ENCODE data around the gene DLG2.

Gene DLG2

DNA sequence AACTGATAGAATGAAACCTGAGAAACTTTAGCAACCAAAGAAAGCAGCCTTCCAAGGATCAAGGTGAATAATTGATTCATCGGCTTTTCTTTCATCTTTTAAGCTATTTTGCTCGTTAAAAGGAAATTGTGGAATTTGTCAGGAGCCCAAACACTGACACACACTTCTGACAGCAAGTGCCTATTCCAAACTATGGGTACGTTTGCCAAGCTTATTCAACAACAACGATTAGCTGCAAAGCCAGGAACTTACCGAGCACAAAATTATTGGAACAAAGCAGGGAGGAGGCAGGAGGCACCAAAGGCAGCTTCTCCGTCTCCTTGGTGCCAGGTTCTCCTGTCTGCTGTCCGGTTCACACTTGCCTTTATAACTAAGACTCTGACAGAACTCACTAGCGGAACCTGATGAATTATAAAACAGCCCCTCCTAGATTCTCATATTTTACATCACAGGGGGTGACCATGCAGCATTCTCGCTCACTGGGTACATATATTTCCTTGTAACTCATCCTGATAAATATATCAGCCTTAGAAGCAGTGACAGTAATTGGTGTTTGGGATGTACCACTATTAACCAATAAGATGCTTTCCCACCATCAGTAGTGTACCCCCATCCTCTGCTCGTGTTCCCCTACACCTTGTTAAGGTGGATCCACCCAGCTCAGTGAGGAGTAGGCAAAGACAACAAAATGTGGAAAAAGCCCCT, 1945.1 kb downstream of the DLG2 start:
- DNase-seq = no peak

DNA sequence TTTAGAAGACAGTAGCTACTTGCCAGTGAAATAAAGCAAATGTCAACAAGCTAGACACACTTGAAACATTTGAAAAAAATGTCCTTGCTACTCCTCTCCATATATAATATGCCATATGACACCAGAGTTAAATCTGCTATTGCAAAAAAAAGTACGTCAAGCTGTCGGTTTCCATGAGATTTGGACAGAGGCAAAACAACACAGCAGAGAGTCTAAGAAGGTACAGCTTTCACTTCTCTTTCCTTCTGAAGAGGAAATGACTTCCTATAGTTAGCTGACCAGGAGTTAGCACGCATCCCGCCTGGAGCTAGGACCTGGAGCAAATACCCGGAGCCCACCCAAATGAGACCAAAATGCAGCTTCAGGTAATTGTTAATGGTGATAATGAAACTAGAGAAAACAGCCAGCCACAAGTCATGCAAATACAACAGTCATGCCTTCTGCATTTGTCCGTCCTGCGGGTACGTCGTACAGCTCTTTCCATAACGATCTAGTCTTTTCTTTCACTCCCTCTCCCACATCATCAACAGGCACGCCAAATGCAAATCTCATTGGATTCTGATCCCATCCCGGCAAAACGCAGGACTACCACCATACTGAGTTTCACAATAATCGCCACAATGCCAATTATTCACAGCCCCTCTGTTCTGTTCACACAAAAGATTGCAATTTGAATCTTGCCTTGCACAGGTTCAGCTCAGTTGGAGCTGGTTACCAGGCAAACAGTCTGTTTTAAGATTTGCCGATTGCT, 1945.9 kb downstream of the DLG2 start:
- DNase-seq = no peak

DNA sequence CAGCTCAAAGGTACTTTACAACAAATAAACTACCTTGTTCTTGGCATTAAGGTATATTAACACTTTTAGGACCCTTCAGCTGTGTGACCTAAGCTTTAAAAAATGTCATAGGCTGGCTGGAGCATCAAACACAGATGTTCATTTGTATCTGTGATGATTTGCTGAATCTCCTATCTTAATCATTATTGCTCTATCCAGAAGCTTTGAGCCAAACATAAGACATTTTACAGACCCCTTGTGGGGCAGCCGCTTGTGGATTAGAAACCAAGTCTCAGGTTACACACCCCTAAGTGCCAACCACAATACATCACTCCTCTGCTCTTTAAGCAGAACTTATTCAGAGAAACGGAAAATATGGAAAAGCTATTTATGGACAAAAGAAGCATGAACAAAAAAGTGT, 1946.8 kb downstream of the DLG2 start:
- DNase-seq = no peak

DNA sequence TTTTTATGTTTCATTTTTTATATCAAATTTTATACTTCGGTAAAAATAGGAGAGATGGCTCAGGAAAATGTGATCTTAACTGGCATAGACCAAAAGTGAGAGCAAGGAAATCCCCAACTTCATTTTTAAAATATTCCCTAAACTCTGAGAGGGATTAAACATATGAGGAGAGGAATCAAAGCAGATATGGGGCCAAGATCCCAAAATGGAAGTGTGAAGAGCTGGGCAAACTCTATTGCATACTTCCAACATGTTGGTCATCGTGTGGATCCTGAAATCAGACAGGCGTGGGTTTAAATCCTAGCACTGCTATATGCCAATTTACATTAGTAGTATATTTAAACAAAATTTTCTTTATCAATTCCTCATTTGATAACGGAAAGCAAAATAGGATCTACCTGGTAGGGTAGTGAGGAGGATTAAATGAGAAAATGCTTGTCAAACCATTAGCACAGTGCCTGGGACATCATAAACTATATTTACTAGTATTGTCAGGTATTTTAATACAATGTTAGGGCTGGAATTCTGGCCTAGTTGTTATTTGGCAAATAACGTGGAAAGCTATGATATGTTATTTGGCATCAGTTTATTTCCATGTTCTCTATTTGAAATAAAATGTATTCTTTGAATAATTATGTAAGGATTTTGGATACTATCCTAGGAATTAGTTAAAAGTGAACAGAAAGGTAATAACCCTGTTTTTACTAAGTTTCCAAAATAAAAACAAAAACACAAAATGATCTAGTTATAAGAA, 1948.1 kb downstream of the DLG2 start:
- no peak for DNase-seq

DNA sequence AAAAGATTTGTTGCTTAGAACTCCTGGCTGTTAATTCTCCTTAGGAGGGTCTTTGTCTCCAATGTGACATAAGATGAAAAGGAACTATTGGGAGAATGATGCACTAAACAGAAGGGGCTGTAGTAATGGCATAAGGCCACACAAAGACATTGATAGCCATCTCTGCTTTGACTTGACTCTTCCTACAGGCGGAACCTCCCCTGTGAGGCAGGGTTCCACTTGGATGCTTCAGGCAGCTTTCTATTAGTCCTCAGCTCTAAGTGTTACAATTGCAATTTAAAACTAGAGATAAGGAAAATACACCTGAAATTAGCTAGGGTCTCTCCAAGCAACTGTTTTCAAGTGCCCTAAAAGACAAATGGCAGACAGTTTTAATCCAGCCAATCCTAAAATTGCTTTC, 1949.4 kb downstream of the DLG2 start:
- no peak for DNase-seq

DNA sequence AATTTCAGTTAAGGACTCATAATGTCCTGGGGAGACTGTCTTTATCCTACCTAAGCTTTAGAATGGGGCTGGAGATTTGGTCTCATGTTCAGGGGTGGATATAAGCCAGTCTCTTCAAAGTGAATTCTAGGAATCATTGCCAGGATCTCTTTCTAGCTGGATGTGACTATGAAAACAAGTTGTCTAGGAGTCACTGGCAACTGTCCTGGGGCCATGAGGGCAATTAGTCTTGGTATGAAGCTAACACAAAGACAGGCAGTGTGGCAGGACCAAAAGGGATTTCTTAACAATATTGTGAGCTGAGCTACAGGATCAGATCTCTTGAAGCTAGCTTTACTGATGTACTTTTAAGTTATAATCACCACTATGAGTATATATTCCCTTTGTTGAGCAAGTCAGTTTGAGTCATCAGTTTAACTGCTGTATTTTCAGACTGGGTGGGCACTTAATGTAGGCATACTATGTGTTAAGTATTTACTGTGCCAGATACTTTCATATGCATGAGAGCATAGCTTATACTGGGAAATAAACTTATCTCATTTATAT, 1951.0 kb downstream of the DLG2 start:
- DNase-seq = no peak

DNA sequence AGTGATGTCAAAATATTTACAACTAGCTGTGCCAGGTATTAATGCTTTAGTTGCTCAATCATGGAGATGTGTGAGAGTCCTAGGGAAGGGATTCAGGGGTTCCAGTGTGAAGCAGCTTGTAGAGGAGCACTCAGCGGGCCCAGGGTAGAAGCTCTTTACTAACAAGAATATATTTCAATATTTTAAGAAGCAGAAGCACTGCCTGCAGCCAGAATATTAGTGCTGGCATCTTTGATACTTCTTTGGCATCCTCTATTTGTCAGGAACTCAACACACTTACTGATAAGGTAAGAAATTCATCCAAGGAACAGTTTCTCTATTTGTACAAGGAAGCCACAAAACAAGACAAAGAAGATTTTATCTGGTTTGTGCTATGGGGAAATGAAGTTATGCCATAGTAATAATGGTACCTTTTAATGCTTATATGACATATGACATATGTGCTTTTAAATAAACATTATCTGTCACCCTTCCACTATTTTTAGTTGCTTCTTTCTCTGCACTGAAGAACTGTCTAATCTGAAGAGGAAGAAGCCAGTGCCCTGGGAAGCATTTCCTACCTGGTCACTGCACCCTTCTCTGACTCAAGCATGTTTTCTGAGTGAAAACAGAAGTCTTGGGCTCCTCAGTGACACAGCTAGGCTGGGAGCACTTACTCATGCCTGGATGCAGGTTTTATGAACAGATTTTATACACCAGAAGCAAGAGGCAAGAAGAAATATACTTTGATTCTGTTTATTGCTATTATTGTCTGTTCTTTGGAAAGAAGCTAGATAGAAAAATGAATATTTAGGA, 1952.8 kb downstream of the DLG2 start:
- DNase-seq = no peak

DNA sequence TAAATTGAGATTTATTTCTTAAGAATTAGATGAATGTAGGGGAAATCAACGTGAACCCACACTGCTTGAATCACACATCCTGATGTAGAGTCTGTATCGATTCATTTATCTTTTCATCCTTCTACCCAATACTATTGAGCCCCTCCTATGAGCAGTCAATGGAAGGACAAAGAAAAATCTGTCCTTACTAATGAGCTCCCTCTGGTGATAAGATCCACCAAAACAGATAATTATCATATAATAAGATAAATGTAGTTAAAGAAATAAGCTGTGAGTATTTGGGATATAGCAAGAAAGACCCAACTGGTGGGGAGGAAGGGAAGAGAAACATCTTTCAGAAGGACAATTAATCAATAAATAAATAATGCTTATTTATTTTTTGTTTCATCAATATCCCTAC, 1955.9 kb downstream of the DLG2 start:
- no peak for DNase-seq

DNA sequence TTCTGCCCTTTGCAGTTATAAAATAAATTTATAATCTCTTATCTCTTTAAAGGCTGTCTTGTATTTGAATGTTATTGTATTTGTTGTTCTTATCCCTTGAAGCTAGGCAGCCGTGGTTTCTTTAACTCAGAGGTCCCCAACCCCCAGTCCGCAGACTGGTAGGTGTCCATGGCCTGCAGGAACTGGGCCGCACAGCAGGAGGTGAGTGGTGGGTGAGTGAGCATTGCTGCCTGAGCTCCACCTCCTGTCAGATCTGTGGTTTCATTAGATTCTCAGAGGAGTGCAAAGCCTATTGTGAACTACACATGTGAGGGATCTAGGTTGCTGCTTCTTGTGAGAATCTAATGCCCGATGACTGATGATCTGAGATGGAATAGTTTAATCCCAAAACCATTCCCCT, 1961.0 kb downstream of the DLG2 start:
- no peak for DNase-seq

DNA sequence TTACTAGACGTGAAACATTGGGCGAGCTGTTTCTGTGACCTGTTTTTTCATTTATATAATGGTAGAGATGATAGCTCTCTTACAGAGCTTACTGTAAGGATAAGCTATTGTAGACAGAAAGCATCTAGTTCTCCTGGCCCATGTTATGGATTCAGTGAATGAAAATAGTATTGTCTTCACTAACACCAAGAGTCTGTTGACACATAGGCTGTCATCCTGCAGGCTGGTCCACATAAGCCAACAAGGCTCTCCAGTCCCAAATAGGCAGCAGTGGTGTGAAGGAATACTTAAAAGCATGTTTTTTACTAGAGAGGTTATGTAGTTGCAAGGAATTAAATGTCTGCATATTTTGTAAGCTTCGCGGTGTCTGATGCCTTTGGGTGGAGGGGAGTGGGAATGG, 1963.2 kb downstream of the DLG2 start:
- no peak for DNase-seq

DNA sequence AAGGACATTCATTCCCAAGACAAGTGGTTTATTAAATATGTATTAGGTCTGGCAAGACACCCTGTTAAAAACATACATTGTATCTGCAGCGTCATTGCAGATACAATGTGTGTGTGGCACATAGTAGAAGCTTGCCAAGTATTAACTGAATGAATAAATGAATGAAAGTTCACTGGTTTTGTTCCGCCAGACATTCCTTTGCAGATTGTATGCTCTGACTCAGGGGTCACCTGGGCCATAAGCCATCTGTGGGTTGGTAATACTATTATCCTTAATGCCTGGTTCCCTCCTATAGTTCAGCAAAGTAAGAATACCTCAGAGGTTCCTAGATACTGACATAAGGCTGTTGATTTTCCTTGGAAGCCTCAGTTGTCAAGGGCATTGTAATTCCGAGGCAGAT, 1963.7 kb downstream of the DLG2 start:
- DNase-seq = no peak

DNA sequence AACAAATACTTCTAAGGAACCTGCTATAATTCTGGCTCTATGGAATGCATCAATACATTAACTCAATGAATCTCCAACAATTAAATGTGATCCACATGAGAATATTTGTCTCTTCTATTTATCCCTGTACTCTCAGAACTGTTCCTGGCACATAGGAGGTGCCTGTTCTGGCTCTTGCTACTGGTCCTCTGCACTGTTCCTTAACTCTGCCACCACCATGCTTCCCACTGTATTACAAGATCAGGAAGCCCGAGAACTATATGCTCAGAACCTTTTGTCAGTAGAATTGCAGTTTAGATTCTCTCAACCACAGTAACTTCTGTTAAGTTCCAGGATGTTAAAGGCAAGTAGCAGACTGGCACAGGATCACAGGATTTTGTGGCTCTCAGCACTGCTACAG, 1964.7 kb downstream of the DLG2 start:
- DNase-seq = no peak

DNA sequence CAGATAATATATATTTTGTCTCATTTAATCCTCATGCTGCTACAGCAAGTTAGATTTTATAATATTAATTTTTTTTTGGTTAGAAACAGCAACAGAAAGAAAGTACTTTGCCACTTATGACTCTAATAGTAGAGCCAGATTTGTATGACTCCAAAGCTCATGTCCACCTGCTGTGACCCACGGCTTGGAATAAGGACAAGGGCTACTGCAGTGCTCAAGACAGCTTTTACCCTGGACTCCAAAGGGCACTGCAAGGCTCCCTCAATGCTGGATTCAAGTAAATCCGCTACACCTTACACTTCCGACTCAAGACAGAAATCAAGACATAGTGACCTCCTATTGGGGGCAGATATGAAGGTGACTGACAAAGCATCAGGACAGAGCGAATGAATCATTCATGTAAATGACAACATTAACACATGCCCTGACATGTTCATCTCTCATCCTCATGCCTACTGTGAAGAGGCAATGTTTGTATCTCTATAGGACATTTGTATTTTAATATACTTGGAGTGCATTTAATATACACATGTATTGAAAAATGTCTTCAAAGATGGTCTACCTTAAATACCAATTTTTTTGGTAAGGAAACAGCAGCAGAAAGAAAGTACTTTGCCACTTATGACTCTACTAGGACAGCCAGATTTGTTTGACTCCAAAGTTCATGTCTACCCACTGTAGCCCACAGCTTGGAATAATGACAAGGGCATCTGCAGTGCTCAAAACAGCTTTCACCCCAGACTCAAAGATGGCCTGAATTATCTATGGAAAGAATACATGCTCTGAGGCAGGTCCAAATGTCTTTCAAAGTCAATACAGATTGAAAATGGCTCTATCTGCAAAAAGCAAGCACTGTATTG, 1965.4 kb downstream of the DLG2 start:
- DNase-seq = no peak

DNA sequence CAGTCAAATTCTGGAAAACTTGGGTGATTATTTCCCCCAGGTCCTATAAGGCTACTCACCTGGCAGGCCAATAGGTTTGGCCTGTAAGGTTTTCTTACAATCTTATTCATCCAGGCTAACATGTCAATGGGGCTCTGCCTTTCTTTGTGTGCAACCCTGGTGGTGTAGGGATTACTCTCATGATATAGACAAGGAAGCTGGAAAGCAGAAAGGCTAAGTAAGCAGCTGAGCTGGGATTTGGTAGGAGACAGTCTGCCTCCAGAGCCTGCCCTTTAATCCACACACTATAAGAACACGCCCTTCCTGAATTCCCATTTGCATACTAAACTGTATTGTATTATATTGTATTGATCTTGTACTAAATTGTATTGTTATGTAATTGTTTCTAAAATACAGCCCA, 1967.7 kb downstream of the DLG2 start:
- DNase-seq = no peak

DNA sequence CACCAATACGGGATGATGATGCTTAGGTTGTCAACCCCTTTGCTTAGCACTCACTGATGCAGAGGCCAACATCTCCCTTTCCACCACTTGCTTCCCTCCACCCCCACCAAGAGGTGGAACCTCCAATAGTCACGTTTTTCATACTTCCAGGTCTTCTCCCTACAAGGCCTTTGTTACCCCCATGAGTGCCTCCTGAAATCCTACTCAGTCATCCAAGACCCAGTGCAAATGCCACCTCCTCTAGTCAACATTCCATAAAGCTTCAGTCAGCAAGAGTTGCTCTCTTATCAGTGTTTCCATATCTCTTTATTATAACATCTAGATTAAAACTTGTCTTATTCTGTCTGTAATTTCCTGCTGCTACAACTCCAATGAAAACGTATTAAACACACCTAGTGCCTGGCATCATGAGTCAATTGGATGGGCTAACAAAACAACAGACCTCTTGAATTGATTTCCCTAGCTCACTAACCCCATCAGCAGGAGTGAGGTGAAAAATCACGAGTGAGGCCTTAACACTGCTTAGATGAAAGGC, 1970.3 kb downstream of the DLG2 start:
- no peak for DNase-seq

DNA sequence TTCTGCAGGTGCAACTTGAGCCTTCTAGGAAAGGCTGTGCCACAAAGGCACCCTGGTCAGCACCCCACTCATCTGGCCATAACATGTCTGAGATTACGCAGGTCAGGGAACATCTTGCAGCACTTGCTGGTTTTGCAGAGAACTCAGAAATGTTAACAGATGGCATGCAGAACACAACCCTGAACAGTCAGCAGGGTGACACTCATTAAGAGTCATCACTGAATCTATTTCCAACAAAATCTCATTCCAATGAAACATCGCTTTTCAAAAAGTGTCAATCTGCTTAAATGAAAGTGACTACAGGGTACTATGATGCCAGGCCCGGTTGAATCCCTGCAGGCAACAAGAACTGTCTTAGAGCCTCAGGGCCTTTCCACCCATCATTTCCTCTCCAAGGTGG, 1971.2 kb downstream of the DLG2 start:
- no peak for DNase-seq

DNA sequence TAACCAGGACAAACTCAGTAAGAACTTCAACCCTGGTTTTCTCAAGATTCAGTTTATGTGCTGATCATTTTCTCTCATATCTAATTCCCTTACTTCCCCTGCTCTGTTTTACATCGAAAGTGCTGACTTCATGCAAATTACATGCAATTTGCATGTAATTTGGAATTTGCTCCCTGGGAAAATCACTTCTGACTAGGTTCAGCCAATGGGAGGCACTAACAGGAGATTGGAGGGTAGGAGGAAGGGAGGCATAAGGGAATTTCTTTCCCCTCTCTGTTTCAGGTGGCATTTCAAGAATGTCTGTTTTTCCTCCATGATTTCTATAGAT, 1977.7 kb downstream of the DLG2 start:
- no peak for DNase-seq

DNA sequence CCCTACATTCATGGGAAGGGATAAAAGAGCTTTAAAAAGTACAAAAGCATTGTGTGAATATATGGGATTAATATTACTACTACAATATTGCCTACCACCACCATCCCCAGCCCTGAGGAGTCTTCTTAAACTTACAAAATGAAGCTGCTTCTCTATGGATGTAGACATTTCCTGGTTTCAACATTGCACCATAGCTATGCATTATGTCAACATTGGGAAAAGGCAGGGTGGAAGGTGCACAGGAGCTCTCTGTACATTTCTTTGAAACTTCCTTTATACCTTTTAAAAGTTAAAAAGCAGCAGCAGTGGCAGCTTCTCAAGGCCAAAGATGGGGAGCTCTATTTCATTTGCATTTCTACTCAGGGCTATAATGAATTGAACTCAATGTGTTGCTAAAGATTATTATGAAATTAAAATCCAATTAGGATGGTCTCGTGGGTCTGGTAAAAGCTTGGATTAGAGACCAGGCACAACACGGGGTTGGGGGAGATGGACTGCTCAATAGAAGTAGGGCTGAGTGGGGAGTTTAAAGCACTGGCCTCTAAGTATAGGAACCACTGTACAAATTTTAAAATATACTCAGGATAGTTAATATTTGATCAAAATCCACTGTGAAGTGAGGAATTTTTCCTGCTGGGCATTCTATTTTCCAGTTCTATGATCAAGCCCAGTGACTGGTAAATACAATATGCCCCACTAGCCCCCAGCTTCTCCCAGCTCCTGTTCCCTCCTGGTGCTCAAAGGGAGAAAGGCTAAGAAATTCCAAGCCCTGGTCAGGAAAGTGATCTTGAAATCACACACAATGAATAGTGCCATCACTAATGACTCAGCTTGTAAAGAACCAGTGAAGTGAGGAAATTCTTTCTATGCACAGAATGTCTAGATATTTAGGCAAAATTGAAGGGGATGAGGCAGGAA, 1978.3 kb downstream of the DLG2 start:
- DNase-seq = no peak

DNA sequence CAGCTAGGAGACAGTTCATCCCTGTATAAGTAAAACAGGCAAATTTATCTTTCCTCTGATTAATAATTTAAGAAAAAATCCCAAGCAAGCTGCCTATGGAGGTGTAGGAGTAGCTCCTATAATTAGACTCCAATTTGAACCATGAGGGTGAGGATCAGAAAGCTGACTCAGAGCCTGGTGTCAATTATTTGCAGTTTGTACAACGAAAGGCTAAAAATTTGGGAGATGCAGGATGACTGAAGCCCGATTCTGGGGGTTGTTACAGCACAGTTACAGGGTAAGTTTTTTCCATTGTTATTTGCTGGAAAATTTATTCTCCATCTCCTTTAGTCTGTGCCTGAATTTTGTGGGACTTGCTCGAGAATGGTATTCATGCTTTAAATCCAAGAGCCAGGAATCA, 1981.6 kb downstream of the DLG2 start:
- no peak for DNase-seq

DNA sequence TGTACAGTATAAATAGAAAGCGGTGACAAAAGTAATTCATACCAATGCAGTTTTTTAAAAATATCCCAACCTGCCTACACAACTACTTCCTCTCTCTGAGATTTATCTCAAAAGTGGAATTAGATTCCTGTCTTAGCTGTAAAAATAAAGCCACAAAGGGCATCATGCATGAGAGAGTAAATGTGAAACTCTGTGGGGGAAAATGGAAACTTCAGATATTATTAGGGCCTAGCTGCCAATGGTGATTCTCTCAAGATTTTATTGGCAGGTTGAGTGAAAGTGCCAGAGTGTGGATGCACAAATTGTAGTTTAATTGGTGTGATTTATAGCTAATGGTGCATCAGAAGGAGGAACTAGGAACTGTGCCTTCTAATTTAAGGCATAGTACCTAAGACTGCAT, 1984.0 kb downstream of the DLG2 start:
- DNase-seq = no peak

DNA sequence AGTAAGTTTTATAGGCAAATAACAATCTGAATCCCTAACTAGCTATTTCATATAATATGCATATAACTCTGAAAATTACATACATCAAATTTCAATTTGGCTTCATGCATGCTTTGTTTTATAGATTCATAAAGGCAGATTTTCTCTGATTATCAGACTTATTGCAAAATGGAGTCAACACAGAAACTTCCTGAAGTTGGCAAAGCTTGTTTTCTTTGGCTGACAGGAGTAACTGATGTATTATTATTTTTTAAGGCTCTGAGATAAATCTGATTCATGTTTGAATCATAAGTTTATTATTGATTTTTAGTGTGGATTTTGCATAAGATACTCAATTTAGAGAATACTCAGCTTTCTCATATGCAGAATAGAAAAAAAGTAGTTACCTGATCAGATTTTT, 1984.6 kb downstream of the DLG2 start:
- no peak for DNase-seq
